Epithelial cell of esophagus (primary cell): ENCODE measurements around the gene TADA3.
A peak's percentile ranks its signal among the peaks of the same experiment; 100 is the strongest.

Source experiments
- DNase-seq: peaks from one replicate; pipeline ENCODE4 v3.0.0; 2010; ENCODE audit warnings: low read depth
- H3K4me3 ChIP-seq: 2 replicates; pipeline ENCODE4 v1.5.1; 2011; ENCODE audit warnings: mild to moderate bottlenecking, low read length, control low read depth
- TF ChIP-seq, protein P1 (sequence below): IDR thresholded peaks from 2 replicates; pipeline ENCODE4 v1.5.1; 2011; ENCODE audit warnings: low read depth, mild to moderate bottlenecking, low read length, control low read depth, inconsistent platforms; ENCODE audit not compliant: insufficient read depth; ENCODE audit errors: missing control alignments

Gene TADA3

DNA sequence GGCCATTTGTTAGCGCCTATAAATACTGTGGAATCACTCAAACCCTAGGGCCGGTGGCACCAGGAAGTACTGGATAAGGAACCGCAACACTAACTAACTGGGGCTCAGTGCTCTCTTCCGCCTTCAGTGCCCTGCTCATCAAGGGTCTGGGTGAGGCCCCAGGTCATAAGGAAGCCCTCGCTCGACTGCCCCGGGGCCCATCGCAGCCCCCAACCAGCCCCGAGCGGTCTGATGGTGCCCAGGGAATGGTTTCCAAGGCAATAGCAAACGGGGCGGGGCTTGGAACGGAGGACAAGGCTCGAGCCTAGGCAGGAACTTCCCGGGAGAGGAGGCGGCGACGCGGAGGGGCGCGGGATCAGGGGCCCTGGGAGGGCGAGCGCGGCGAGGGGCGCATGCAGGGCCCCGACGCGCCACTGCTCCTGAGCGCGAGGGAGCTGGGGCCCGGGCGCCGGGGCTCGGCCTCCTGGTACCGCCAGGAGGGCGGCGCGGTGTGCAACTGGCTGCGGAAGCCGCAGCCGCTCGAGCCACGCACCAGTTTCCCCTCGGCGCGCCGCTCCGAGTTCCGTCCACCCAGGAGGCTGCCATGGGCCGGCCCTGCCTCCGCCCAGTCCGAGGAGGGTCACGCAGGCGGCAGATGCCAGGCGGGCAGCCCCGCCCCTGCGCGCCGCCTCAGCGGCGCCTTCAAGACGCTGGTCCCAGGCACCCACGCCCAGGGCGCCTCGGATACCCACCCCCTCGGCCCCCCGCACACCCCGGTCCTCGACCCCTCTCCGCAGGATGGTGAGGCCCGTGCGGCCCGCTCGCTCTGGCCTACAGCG is 17.6 kb upstream of the TADA3 start, which contains the start of gene TTLL3:
Gene TTLL3 (plus strand): TSS at position 648 of the 818 bp plus-strand sequence. CDS start 400 bp downstream, outside the sequence.
- H3K4me3 ChIP-seq: peak within 1 kb of the TSS; percentile 44
- peak; percentile 38 for DNase-seq
- TF ChIP-seq, protein P1, sequence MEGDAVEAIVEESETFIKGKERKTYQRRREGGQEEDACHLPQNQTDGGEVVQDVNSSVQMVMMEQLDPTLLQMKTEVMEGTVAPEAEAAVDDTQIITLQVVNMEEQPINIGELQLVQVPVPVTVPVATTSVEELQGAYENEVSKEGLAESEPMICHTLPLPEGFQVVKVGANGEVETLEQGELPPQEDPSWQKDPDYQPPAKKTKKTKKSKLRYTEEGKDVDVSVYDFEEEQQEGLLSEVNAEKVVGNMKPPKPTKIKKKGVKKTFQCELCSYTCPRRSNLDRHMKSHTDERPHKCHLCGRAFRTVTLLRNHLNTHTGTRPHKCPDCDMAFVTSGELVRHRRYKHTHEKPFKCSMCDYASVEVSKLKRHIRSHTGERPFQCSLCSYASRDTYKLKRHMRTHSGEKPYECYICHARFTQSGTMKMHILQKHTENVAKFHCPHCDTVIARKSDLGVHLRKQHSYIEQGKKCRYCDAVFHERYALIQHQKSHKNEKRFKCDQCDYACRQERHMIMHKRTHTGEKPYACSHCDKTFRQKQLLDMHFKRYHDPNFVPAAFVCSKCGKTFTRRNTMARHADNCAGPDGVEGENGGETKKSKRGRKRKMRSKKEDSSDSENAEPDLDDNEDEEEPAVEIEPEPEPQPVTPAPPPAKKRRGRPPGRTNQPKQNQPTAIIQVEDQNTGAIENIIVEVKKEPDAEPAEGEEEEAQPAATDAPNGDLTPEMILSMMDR: no peak

DNA sequence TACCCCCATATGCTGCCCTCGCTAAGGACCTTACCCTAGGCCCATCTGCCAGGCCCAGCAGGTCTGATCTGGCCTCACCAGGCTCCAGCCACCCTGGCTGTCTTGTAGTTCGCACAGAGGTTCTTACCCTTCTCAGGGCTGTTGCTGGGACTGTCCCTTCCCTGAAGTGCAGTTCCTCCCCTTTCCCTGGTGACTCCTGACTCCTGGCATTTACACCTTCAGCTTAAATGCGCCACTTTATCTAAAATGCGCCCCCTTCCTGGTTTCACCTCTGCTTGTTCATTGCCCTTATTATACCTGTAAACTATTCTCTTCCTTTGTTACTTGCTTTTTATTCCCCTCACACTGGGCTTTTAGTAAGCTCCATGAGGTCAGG is 17.0 kb upstream of the TADA3 start:
- H3K4me3 ChIP-seq: peak overlapping the region; percentile 44
- TF ChIP-seq, protein P1: no peak
- no peak for DNase-seq

DNA sequence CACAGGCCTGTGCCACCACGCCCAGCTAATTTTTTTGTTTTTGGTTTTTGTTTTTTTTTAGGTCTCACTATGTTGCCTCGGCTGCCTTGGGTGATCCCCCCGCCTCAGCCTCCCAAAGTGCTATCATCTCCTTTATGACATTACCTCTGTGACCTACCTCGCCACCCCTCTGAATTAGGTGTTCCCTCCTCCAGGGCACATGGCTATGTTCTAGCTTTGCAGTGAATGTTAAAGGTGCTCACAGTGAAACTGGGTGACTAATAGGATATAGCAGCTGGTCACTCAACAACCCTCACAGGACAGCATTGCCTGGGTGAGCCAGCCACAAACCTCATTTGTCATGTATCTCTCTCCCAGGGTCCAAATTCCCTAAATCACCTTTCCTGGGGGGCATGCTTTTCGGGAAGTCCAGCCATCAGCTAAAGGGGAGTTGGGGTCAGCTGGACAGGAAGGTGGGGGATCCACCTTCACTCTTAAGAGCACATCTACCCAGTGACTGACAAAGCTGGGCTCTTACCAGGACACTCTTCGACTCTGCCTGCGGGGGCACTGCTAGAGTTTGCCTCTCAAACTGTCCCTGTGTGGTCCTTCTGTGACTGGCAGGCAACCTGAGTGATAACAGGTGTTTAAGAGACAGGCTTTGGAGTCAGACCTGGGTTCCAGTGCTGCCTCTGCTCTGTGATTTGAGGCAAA is 16.2 kb upstream of the TADA3 start:
- no peak overlapping the region for H3K4me3 ChIP-seq
- TF ChIP-seq, protein P1: peak; percentile 33
- peak; percentile 57 for DNase-seq

DNA sequence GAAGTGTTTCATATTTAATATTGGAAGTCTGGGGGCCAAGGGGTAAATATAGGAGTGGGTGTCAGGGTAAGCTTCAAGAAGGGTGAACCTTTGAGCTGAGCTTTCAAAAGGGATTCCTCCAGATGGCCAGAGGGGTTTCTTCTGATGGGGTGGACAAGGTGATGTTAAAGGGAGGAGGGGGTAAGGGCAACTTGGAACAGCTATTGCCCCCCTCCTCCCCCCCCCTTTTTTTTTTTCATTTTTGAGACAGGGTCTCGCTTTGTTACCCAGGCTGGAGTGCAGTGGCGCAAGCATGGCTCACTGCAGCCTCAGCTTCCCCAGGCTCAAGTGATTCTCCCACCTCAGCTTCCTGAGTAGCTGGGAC is 15.7 kb upstream of the TADA3 start:
- TF ChIP-seq, protein P1: no peak
- H3K4me3 ChIP-seq: no peak overlapping the region
- DNase-seq: no peak

DNA sequence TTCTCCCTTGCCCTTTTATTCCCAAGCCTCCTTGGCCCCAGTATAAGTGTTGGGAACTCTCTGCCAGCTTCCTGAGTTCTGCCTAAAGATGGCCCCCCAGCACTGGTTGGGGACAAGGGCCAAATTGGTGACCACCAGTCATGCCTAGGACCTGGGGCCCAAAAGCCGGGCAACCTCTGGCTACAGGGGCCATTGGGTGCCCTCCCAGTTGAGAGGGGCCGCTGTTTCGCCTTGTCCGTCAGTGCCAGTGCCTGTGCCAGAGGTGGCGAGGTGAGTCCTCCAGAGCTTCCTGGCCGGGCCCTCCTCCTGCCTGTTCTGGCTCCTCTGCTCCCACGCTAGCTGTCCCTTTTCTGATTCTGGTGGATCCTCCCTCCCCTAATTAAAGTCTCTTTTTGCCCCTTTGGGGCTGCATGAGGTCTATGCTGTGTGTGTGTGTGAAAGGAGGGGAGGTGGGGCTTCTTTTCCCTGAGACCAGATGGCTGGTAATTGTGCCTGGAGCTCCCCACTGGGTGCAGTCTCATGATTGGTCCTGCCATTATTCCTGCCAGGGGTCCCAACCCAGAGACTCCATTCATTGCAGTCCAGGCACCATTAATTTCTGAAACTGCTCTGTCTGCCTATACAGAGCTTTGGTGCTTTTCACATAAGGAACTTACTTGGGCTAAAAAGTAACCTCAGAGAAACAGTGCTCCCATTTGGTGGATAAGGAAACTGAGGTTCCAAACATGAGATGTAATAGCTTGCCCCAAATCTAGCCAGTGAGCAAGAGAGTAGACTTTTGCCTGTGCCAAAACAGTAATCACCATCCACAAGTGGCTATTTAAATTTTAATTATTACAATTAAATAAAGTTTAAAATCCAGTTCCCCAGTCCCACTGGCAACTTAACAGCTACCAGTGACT is 14.7 kb upstream of the TADA3 start:
- no peak for DNase-seq
- TF ChIP-seq, protein P1: no peak
- no peak overlapping the region for H3K4me3 ChIP-seq

DNA sequence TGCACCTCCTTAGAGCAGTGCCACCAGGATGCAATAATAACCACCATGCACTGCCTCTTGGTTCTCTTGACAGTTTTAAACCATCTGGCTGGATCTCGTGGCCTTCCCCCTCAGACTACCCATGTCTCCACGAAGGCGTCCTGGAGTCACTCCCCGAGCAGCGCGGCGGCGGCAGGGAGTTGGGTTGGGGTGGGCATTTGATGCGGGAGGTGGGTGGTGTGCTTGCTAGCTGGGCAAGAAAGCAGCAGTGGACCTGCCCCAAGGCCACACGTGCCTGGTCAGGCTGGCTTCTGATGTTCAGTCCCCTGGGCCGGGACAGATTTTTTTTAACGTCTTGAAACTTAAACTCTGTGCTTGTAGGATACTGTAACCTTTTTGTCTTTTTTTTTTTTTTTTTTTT is 13.9 kb upstream of the TADA3 start:
- TF ChIP-seq, protein P1: no peak
- DNase-seq: no peak
- H3K4me3 ChIP-seq: no peak overlapping the region
